Muscle of leg (tissue), 16 donors: ENCODE data around the gene SLC13A4. TPM values are rescaled to one million over a fixed set of nuclear protein-coding genes. Genes with fewer than 3 reads are reported as not detected.
"Not testable (repeated sequence)": the region's sequence is repeated elsewhere in the genome, so short reads cannot be mapped to it uniquely, and the experiment has no call there.

Source experiments
- DNase-seq: peaks from one replicate; pipeline ENCODE4 v3.0.0; 2013
- H3K27ac ChIP-seq: one replicate; pipeline ENCODE4 v1.5.1; 2013; ENCODE audit warnings: mild to moderate bottlenecking, low read length, control low read depth
- H3K27me3 ChIP-seq: one replicate; pipeline ENCODE4 v1.6.1; 2013; ENCODE audit warnings: low read length; ENCODE audit not compliant: control insufficient read depth, insufficient read depth
- H3K36me3 ChIP-seq: one replicate; pipeline ENCODE4 v1.6.1; 2013; ENCODE audit warnings: low read length; ENCODE audit not compliant: control insufficient read depth, insufficient read depth
- H3K4me1 ChIP-seq: one replicate; pipeline ENCODE4 v1.6.1; 2013; ENCODE audit warnings: low read length; ENCODE audit not compliant: control insufficient read depth, insufficient read depth
- H3K4me3 ChIP-seq: one replicate; pipeline ENCODE4 v1.5.1; 2013; ENCODE audit warnings: low read length, control low read depth
- H3K9me3 ChIP-seq: replicated peaks from 2 replicates; pipeline ENCODE4 v1.6.1; 2013; ENCODE audit warnings: low read depth, low read length; ENCODE audit not compliant: control insufficient read depth
- WGBS: methylation state at CpG from one replicate; pipeline ENCODE4 v1.1.5; 2013; ENCODE audit warnings: missing lambda C conversion rate; ENCODE audit not compliant: insufficient coverage; 5-methylcytosine and 5-hydroxymethylcytosine counted together
- long read RNA-seq, 11 donors: transcript quantifications; one replicate each; lab custom pipeline, GENCODE V29; 2026
- polyA plus RNA-seq, 8 donors: library from polyadenylated mRNA; unstranded; fragments of 120-200 nt; gene quantifications; one replicate each; pipeline versions ENCODE4 v1.2.1 to v1.2.3, GENCODE V29; 2013; ENCODE audit warnings: inconsistent platforms in 1 of 8, low replicate concordance in 1 of 8; ENCODE audit not compliant: insufficient read length in 8 of 8, insufficient read depth in 1 of 8
- total RNA-seq: library from RNA; stranded (reverse); fragments of 120-200 nt; gene quantifications from one replicate; pipeline ENCODE4 v1.2.4, GENCODE V29; 2013

Gene SLC13A4, protein sequence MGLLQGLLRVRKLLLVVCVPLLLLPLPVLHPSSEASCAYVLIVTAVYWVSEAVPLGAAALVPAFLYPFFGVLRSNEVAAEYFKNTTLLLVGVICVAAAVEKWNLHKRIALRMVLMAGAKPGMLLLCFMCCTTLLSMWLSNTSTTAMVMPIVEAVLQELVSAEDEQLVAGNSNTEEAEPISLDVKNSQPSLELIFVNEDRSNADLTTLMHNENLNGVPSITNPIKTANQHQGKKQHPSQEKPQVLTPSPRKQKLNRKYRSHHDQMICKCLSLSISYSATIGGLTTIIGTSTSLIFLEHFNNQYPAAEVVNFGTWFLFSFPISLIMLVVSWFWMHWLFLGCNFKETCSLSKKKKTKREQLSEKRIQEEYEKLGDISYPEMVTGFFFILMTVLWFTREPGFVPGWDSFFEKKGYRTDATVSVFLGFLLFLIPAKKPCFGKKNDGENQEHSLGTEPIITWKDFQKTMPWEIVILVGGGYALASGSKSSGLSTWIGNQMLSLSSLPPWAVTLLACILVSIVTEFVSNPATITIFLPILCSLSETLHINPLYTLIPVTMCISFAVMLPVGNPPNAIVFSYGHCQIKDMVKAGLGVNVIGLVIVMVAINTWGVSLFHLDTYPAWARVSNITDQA
- 0.09 TPM for total RNA-seq
- 1 to 10 TPM in 5 of 8 donors, under 1 TPM in 3; 0.29 to 4.2 (median 1.9) TPM for polyA plus RNA-seq
- long read RNA-seq, donor 1, result 0 reads
- long read RNA-seq, donor 2, result 0 reads
- long read RNA-seq, donor 3, result 0 reads
- long read RNA-seq, donor 4, result 0 reads
- long read RNA-seq, donor 5, result 0 reads
- long read RNA-seq, donor 6, result 0 reads
- long read RNA-seq, donor 7, result 0 reads
- long read RNA-seq, donor 8, result 0 reads
- long read RNA-seq, donor 9, result 0 reads
- long read RNA-seq, donor 10, result 0 reads
- long read RNA-seq, donor 11, result 0 reads

DNA sequence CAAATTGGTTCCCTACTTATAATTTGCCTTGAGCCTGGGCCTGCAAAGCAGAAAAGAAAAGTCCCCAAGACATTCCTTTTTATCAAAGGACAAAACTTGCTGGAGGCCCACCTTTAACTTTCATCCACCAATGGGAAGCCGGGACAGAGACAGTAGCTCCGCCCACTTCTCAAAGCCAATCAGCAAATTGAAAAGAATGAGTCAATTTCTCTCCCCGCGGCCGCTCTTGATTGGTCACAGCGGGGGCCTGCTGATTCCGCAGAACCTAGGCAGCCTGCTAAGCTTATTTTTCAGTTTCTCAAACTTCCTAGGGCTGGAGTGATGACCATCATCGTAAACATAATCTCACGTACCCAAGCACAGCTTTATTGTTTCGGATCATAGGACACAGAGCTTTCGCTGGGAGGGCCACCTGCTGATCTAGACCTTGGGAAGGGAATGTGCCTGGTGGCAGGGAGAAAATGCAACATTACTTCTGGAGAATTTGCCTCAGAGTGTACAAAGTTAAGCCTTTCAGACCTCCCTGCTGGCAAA lies at the start of gene SLC13A4:
SLC13A4 (minus strand) TSS at position 51 of the 534 bp plus-strand sequence. CDS start 690 bp downstream, outside the sequence.
- H3K4me1 ChIP-seq, result no peaks in the 10 kb centered on the region
- no peak for DNase-seq
- no peaks in the 10 kb centered on the region for H3K36me3 ChIP-seq
- H3K9me3 ChIP-seq, result no peaks in the 10 kb centered on the region
- 71% methylated on average over 9 of the region's 11 CpGs for WGBS
- no peak within 1 kb of the TSS for H3K27ac ChIP-seq
- peaks cover 16% of the 10 kb centered on the region for H3K27me3 ChIP-seq
- no peak within 1 kb of the TSS for H3K4me3 ChIP-seq

DNA sequence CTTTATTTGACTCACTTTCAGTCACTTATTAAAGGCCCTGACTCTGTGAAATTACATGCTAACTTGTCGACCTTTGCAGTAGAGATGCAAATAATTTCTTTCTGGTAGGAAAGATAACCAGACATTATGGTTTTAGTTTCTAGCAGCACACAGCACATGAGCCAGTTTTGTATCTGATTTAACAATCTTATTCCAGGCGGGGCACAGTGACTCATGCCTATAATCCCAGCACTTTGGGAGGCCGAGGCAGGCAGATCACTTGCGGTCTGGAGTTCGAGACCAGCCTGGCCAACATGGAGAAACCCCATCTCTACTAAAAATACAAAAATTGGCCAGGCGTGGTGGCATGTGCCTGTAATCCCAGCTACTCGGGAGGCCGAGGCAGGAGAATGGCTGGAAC lies 47.9 kb upstream of the SLC13A4 start:
- not testable (repeated sequence) for H3K36me3 ChIP-seq, H3K9me3 ChIP-seq, H3K4me1 ChIP-seq, DNase-seq, H3K4me3 ChIP-seq, H3K27ac ChIP-seq, H3K27me3 ChIP-seq
- WGBS, result no CpG with 5 or more reads among the region's 8 CpGs

DNA sequence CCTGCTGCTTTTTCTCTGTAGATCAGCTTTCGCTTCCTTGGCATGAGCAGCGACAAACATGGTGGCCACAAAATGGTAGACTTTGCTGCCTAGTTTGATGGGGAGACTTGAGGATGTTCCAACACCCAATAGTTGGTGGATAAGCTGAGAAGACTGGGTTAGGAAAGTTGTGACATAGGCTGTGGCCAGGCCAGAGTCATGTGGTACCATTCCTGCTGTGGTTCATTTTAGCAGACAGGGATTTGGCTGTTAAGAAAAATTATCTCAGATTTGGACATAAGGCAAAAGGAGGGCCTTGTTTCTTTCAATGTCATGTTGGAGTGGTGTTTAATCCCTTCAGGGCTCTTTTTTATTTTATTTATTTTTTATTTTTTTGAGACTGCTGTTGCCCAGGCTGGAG lies 47.2 kb upstream of the SLC13A4 start:
- no peak for DNase-seq
- Histone ChIP-seq H3K27me3 (no peaks in the 10 kb centered on the region), H3K4me3 (no peak overlapping the region), H3K4me1 (no peaks in the 10 kb centered on the region), H3K36me3 (no peaks in the 10 kb centered on the region), H3K9me3 (peaks cover 4% of the 10 kb centered on the region), H3K27ac (no peak overlapping the region)
- no CpG with 5 or more reads among the region's 2 CpGs for WGBS

DNA sequence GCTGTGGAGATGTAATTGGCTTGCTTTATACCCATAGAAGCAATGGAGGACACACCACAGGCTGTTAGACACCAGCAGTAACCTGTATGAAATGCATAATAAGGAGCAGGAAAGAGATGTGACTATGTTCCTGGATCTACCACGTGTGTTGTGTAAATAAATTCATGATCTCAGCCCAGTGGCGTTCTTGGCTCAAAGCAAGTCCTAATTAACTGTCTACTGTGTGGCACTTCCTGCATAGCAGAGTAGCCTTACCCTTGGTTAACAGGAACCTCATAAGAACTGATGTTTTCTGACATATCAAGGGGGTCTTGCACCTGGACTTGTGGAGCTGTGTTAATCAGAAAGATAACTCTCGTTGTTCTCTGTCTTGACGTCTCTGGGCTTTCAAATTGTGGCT lies 46.3 kb upstream of the SLC13A4 start:
- no peaks in the 10 kb centered on the region for H3K36me3 ChIP-seq
- H3K27ac ChIP-seq, result no peak overlapping the region
- no peaks in the 10 kb centered on the region for H3K4me1 ChIP-seq
- DNase-seq, result peak; percentile 31
- no peaks in the 10 kb centered on the region for H3K27me3 ChIP-seq
- no peak overlapping the region for H3K4me3 ChIP-seq
- peaks cover 4% of the 10 kb centered on the region for H3K9me3 ChIP-seq
- WGBS, result 33% methylated on average over 2 of the region's 4 CpGs

DNA sequence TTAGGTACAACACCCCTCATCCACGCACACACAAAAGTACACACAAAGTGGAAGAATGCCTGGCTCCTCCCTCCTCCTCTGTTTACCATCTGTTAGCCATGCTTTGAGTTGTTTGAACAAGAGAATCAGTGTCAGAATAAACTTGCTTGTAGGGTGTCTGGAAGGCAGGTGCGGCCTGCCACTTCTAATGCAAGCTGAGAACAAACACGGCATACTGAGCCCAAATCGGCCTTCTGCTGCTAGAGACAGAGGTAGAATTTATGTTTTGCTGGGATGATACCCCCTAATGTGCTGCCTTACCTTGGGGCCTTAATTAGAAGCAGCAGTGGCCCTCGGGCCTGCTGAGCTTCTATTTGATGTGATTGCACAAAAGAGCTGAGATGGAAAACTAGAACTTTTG lies 45.5 kb upstream of the SLC13A4 start:
- Histone ChIP-seq H3K4me1 (no peaks in the 10 kb centered on the region), H3K27ac (no peak overlapping the region), H3K4me3 (no peak overlapping the region), H3K27me3 (no peaks in the 10 kb centered on the region), H3K9me3 (peaks cover 4% of the 10 kb centered on the region), H3K36me3 (no peaks in the 10 kb centered on the region)
- DNase-seq, result no peak
- 29% methylated on average over 3 of the region's 5 CpGs for WGBS

DNA sequence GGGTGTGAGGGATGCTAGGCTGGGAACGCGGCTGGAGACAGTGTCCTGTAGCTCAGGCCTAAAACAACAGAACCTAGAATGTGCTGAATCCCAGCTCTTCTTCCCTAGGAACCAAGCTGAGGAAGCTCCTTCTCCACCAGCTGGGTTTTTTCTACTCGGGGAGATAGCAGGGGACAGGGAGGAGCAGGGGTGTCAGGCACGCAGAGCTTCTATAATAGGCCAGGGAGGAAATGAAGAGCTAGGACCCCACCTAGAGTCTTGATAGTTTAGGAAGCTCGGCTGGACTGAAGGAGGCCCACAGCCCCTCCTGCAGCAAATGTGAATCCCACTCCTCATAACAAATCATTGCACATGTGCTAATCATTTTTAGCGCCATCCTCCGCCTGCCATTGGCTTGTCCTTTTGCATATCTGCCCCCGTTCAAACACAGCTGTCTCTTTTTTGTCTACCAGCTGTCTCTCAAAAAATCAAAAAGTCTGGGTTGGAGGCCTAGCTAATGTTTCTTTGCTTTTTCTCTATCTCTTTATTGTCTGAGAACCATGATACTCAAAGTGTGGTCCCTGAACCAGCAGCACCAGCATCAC lies 44.7 kb upstream of the SLC13A4 start:
- DNase-seq, result no peak
- Histone ChIP-seq H3K27ac (no peak overlapping the region), H3K27me3 (peaks cover 2% of the 10 kb centered on the region), H3K4me3 (no peak overlapping the region), H3K36me3 (no peaks in the 10 kb centered on the region), H3K9me3 (no peaks in the 10 kb centered on the region), H3K4me1 (no peaks in the 10 kb centered on the region)
- WGBS, result 94% methylated on average over 2 of the region's 8 CpGs

DNA sequence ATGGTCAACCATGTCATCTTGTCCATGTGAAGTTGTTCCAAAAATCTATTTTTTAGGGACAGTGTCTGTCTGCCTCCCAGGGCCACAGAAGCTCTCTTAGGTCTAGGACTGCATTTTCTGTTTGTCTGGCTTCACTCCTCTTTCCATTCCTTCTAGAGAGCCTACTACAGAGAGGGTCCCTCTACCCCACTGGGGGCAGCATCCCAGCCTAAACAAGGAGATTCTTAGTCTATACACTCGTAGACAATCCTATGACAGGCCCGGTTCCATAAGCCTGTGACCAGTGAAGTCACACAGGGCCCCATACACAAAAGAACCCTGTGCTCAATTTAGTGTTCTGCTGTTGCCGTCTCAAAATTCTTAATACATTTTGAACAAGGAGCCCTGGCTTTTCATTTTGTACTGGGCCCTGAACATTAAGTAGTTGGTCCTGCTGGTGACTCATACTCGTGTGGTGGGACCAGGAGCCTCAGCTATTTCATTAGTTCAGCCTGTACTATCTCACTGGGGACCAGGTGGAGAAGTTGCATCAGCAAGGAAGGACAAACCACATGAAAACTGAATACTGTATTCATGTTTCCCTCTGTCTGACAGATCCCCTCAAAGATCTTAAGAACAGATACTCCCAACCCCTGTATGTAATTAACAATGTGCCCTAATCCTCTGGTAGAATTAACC lies 44.1 kb upstream of the SLC13A4 start:
- WGBS, result 72% methylated on average over 4 of the region's 4 CpGs
- Histone ChIP-seq H3K36me3 (no peaks in the 10 kb centered on the region), H3K9me3 (no peaks in the 10 kb centered on the region), H3K4me1 (no peaks in the 10 kb centered on the region), H3K4me3 (no peak overlapping the region), H3K27ac (no peak overlapping the region), H3K27me3 (peaks cover 2% of the 10 kb centered on the region)
- no peak for DNase-seq

DNA sequence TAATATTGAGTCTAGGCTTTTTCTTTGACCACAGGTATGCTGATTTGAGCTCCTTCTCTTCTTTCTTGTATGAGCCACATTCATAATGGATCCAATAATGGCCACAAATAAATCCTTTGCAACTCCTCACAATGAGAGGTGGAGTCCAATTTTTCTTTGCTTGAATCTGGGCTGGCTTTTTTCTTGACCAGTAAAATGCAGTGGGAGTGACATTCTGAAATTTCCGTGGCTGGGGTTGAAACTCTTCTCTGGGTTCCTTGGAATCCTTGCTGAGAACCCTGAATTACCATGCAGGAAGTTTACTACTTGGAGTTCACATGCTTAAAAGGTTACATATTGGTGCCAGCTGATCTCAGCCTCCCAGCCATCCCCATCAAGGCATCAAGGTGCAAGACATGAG lies 43.1 kb upstream of the SLC13A4 start:
- WGBS, result 83% methylated on average over 1 of the region's 1 CpG
- H3K4me3 ChIP-seq, result no peak overlapping the region
- no peak for DNase-seq
- H3K36me3 ChIP-seq, result no peaks in the 10 kb centered on the region
- no peaks in the 10 kb centered on the region for H3K4me1 ChIP-seq
- no peak overlapping the region for H3K27ac ChIP-seq
- no peaks in the 10 kb centered on the region for H3K9me3 ChIP-seq
- H3K27me3 ChIP-seq, result peaks cover 2% of the 10 kb centered on the region

DNA sequence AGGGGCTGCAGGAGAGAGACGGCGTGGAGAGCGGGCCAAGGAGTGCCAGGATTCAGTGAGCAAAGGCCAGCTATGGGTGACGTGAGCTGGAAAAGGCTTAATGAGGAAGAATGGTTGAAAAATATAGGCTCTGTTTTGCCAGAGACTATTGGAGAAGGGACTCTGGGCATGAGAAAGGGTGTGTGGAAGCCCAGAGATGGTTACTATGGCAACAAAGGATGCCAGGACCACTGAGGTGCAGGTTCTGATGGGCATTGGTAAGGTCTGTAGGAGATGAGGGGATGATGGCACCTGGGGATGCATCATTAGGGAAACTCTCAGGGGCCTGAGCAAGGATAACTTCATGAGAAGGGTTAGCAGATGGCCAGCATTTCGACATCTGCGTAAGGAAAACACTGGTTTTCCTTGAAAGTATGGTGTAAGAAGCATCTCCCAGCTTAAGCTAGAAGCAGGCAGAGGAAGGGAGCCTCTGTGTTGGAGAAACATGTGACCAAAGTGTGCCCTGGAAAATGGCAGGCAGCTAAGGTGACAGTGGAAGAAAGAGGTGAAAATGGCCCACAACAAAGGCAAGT lies 42.2 kb upstream of the SLC13A4 start:
- no peaks in the 10 kb centered on the region for H3K36me3 ChIP-seq
- no peaks in the 10 kb centered on the region for H3K9me3 ChIP-seq
- H3K4me3 ChIP-seq, result no peak overlapping the region
- H3K27ac ChIP-seq, result no peak overlapping the region
- WGBS, result 91% methylated on average over 6 of the region's 6 CpGs
- peaks cover 5% of the 10 kb centered on the region for H3K27me3 ChIP-seq
- DNase-seq, result no peak
- no peaks in the 10 kb centered on the region for H3K4me1 ChIP-seq
